ENCODE results near the gene BTG4.

The BTG4 gene

DNA sequence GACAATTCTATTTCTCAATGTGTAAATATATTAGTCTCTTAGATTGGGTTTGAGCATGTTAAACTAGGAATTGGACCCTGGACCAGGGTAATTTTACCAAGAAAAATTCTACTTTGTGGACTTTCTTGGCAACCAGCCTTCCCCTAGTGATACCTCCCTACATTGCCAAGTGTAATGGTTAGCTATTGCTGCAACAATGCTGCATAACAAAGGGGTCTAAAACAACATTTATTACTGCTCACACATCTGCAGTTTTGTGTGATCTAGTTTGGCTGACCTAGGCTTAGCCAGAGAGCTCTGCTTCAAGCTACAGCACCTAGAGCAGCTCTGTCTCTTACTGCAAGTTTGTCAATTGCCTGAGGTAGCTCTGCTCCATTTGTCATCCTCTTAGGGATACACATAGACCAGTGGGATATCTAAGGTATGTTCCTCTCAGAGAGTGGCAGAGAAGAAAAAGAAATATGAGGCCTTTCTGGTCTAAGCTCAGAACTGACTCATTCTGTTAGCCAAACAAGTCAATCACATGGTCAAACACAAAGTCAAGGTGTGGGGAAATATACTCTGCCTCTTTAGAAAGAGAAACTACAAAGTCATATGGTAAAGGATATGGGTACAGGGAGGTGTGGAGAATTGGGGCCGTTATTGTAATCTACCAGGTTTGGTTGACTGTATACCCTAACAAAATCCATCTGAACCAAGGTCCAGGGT lies 26.4 kb upstream of the BTG4 start:
- in situ Hi-C loops (cut with MboI; ENCODE audit: low sequenced_read_pairs): no loop called here

DNA sequence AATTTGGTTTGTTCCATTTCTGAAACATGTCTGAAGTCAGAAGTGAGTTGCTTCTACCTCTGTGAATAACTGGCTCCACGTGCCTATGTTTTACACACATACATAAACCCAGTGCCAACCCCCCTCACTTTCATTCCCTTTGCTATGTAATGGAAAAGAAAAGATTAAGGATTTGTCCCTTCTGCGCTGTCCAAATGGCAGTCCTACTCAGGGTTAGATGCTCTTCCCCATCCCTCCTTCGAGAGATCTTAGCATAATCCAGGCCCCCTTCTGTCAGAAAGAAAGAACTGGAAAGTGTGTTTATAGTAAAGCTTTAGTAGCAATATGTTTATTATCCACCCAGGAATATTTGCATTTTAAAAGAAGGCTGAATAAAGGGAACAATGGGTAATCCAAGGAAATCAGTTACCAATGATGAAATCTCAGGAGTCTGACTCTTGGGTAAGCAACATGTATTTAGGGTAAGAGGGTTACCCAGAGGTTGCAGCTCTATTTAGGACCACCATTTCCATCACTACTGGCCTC lies 25.2 kb upstream of the BTG4 start:
- in situ Hi-C loops (cut with MboI; ENCODE audit: low sequenced_read_pairs): no loop called here

DNA sequence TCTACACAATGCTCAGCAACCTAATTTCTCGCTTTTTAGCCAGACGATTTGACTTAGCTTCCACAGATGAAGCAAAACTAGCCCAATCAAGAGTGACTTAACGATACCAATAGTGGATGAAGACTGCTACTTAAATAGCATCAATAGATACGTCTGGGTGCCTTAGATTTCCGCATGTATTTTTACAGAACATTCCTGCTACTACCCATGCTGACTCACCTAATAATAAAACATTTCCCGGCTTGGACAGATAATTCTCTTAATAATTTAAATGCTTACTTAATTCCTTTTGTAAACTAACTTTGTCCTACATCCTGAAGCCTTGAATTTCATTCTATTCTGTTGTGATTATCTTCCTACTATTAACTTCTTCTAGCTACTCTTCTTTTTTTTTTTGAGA lies 23.1 kb upstream of the BTG4 start:
- in situ Hi-C loops (cut with MboI; ENCODE audit: low sequenced_read_pairs): no loop called here

DNA sequence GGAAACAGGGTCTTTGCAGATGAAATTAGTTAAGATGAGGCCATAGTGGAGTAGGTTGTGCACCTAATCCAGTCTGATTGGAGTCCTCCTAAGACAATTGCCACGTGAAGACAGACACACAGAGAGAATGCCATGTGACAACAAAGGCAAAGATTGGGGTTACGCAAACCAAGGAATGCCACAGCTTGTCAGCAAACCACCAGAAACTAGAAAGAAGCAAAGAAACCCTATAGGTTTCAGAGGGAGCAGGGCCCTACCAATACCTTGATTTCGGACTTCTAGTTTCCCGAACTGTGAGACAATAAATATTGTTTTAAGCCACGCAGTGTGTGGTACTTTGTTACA lies 20.2 kb upstream of the BTG4 start:
- in situ Hi-C loops (cut with MboI; ENCODE audit: low sequenced_read_pairs): no loop called here

DNA sequence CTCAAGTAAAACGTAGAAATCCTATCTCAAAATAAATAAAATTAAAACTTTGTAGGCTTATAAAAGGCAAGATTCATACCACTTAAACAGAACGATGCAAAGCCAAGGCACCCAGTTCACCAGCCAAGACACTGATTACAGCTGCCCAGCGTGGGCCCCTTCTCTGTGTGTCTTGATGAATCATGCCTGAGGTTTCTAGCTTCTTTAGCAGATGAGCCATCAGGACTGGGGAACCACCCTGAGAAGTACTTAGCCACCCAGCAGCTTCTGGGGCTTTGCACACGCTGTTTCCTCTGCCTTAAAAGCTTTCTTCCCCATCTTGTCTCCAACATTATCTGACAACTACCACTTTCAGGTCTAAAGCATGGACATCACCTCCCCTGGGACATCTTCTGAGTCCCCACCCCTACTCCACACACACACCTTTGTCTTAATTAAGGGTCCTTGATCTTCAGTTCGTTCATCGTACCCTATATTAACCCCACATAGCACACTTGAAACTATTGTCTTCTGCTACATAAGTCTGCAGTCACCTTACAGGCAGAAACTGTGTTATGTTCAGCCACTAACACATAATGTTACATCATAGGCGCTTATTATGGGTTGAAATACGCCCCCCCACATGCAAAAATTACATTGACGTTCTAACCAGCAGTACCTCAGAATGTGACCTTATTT lies 19.6 kb upstream of the BTG4 start:
- in situ Hi-C loops (cut with MboI; ENCODE audit: low sequenced_read_pairs): no loop called here

DNA sequence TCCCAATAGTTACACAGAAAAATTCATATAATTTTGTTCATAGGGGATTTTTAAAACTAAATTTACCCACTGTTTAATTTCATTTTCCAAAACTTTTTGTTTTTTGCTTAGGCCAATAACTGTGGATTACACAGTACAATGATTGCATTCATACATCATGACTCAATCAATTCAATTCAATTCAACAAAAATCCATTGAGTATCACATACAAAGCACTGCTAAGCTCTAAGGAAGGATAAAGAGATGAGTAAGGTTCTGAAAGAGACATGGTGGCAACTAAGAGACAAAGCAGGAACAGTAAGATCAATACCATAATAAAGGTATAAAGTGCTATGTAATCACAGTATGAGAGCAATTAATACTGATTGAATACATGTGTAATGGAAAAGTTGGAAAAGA lies 18.9 kb upstream of the BTG4 start:
- in situ Hi-C loops (cut with MboI; ENCODE audit: low sequenced_read_pairs): no loop called here

DNA sequence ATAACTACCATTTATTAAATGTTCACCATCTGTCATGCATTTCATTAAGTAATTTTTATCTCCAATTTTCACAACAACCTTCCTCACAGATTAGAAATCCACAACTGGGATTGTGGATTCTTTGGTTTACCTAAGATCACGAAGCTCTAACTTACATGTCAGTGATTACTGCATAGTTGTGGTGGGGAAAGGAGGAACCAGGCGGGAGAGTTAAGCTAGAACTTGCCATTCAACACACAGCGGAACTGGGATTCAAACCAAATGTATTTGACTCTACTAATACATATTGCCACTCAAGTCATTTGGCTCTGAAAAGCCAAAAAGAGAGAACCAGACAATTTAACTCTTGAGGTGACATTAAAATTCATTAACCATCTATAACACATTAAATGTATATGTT lies 17.9 kb upstream of the BTG4 start:
- in situ Hi-C loops (cut with MboI; ENCODE audit: low sequenced_read_pairs): no loop called here

DNA sequence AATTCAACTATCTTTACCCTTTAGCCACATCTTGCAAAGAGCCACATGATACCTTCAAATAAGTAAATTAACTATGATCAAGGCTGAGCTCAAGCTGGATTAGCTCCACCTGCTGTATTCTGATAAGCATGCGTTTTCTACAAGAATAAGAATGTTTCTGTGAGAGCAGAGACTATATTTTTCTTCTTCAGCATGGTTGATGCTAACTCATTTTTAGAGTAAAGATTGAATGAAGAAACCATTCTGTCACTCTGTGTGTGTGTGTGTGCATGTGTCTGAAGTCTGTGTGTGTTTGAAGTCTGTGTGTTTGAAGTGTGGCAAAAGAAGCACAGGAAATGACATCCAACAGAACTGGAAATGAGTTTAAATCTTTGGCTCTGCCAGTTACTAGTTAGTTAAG lies 16.4 kb upstream of the BTG4 start:
- in situ Hi-C loops (cut with MboI; ENCODE audit: low sequenced_read_pairs): no loop called here

DNA sequence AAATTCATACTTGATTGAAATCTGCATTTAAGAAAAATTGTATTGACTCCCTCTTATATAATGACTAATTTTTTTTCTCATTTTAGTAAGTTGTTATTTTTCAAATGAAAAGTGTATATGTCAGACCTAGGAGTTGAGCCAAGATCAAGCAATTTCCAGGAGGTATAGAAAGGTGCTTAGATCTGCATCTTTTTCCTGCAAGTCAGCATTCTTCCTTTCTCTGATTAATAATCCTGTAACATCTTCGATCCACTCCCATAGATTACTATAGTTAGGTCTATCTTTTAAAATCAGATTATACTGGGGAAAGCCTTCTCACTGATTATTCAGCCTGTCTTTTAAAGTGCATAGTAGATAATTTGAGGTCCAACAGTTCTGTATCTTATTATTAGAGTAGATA lies 15.1 kb upstream of the BTG4 start:
- in situ Hi-C loops (cut with MboI; ENCODE audit: low sequenced_read_pairs): no loop called here

DNA sequence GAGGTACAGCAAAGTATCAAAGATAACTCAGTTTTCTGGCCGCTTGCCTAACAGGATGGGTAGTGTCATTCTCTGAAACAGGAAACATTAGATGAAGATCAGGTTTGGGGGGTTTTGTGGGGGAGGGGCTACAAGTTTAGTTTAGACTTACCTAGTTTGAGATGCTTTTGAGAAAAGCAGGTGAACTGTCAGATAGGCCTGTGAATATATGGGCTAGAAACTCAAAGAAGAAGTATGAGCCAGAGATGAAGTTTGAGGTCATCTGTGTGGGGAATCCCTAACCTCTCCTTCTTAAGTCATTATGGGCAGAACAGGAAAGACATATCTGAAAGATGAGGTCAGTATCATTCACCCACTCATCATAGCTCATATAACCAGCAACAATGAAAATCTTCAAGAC lies 14.3 kb upstream of the BTG4 start:
- in situ Hi-C loops (cut with MboI; ENCODE audit: low sequenced_read_pairs): no loop called here

DNA sequence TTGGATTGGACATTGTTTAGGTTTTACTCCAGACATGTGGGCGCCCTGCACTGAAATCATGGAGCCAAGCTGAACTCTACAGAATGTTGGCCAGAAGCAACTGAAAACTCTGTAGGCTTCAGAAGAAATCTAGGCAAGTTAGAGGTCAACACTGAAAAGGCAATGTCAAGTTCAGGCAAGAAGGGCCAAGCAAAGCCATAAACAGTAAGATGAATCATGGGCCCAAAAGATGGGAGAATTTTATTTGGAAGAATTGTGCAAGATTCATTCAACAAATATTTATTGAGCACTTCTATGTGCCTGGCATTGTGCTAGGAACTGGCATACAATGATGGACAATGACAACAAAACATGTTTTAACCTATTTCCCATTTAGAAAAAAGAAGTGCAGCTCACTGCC lies 13.3 kb upstream of the BTG4 start:
- in situ Hi-C loops (cut with MboI; ENCODE audit: low sequenced_read_pairs): no loop called here

DNA sequence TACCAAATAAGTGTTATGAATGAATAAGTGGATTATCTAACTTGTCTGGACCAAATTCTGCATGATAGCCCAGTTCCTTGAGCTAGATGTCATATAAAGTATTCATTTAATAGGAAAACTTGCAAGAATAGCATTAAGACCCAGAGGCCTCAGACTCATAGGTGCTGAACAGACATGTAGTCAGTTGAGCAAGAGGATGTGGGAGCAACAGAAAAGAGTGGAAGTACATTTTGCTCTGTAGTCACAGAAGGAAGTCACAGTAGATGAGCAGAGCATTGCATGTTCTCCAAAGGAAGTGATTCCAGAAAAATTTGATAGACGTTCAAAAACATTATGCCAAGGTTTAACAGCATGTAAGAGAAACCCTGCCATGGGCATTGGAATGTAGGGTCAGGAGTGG lies 11.9 kb upstream of the BTG4 start:
- in situ Hi-C loops (cut with MboI; ENCODE audit: low sequenced_read_pairs): no loop called here

DNA sequence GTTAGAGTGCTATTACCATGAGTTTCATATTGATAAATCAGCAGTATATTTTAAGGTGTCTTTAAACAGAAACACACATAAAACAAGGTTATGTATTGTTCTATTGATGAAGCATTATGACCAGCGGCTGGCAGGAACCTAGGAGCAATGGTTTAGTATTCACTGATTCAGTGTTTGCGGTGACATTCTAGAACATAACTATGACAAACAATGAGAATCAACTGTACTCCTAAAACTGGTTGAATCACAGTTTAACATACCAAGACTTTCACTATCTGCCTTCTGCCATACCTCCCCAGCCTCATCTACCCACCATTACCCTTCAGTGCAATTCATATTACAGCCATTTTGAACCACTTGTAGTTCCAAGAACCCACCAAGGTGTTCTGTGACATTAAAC lies 11.2 kb upstream of the BTG4 start:
- in situ Hi-C loops (cut with MboI; ENCODE audit: low sequenced_read_pairs): no loop called here

DNA sequence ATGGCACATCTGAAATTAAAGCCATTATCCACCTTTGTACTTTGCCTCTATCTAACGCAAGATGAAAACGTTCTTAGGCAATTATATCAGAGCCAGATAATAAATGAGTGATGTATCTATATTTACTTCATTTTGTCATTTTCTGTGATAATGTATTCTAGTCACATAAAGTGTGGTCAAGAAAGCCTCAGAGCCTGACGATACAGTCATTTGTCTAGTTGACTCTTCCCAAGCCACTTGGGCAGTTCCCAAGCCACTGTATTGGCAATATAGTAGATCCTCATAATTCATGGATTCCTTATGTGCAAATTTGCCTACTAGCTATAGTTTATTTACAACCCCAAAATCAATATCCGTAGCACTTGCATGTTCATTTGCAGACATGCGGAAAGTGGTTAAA lies 10.2 kb upstream of the BTG4 start:
- in situ Hi-C loops (cut with MboI; ENCODE audit: low sequenced_read_pairs): no loop called here

DNA sequence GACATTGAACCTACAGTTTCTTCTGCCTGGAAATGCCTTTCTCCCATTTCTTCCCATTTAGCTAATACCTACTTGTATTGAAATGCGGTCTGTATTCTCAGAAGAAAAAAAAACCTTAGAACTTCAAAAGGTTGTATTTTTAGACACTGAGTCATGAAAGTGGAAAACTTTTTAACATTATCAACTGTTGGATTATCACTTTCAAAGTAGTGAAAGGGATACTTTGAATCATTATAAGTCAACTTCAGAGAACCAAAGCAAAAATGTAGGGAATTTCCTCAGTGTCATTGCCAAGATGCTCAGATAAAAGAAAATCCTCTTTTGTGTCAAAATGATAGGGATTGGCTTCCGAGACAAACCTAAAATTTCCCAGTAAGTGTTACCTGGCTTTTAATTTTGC lies 8.9 kb upstream of the BTG4 start:
- in situ Hi-C loops (cut with MboI; ENCODE audit: low sequenced_read_pairs): no loop called here

DNA sequence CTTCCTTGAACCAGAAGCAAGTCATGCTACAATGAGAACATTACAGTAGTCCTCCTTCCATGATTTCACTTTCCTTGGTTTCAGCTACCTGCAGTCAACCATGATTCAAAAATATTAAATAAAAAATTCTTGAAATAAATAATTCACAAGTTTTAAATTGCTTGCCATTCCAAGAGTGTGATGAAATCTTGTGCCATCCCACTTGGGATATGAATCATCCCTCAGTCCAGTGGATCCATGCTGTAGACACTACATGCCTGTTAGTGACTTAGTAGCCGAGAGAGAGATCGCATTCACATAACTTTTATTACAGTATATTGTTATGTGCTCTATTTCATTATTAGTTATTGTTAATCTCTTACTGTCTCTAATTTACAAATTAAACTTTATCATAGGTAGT lies 8.4 kb upstream of the BTG4 start:
- in situ Hi-C loops (cut with MboI; ENCODE audit: low sequenced_read_pairs): no loop called here

DNA sequence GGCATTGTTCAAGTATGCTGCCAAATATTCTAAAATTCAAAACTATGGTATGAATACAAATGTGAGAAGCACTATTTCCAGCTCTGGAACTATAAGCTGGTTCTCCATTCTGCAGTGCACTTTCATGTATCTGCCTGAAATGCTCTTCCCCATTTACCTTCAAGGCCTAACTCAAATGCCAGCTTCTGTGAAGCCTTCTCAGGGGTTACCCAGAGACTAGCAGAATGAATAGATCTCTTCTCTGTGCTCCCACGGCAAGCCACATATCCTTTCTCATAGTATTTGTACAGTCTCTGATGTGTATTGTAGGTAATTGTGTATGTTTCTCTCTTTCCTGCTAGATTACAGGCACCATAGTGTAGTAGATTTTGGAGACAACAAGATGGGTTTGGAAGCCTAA lies 6.5 kb upstream of the BTG4 start:
- in situ Hi-C loops (cut with MboI; ENCODE audit: low sequenced_read_pairs): no loop called here

DNA sequence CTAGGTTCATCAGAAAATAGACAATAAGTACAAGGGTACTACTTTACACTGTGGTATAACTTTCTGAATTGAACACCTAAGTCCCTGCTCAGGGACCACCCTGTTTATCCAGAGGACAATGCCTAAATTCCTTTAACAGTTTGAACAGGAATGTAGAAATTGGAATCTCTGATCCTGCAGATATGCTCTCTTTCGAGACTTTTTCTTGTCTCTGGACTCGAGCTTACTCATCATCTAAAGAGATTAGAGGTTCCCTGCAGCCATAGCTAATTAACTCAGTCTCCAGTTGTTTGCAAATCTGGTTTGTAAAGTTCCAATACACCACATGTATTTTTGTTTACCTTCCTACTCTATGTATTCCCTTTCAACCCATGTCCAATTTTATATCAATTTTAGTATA lies 3.4 kb upstream of the BTG4 start:
- in situ Hi-C loops (cut with MboI; ENCODE audit: low sequenced_read_pairs): no loop called here

DNA sequence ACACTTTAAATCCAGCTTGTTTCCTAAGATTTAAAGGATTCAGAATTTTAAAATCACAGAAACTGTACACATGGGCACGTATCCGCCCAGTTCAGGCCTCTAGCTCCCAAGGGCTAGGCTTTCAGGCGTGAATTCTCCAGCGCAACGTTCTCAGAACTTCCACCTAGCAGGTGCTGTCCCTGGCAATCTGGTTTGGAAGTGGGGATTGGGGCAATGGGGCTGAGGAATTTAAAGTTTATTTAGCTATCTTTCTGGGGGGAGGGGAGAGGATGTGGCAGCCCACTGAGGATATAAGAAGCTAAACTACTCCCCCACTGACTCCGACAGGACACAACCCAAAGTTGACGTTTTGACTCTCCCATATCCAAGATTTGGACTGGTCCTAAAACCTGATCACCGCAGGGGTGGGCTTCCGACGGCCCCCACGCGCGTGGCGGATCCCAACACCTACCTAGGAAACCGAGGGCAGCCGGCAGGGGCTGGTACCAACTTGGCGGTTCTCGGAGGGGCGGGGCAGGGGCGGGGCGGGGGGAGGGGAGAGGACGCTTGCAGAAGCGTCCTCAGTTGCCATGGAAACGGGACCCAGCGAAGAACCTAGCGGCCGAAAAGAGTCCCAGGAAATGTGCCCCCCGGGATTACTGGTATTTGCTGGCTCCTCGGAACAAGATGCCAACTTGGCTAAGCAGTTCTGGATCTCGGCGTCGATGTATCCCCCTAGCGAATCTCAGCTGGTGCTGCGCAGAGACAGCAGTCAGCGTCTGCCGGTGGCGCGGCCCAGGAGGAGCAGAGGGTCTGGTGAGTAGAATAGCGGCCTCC lies 2.2 kb upstream of the BTG4 start, which contains the start of gene HOATZ:
TSS of gene HOATZ (plus strand) at position 563 of the 816 bp plus-strand sequence. CDS start at position 570, 7 bp downstream.
- in situ Hi-C loops (cut with MboI; ENCODE audit: low sequenced_read_pairs): no loop called here

DNA sequence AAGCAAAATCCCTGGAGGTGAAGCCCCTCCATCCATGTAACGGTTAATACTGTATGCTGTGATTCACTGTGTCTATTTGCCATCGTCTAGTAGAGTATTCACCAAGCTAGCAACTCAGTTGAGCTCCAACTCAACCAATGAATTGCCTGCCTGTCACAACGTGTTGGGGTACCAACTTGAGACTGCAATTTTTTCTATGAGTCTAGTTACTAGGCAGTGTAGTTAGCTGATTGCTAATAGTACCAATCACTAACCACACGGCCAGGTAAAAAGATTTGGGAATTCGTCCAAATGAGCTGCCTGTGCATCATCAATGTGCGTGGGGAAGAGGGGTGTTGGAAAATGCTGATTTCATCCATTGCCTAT lies 1.0 kb upstream of the BTG4 start:
- in situ Hi-C loops (cut with MboI; ENCODE audit: low sequenced_read_pairs): no loop called here

DNA sequence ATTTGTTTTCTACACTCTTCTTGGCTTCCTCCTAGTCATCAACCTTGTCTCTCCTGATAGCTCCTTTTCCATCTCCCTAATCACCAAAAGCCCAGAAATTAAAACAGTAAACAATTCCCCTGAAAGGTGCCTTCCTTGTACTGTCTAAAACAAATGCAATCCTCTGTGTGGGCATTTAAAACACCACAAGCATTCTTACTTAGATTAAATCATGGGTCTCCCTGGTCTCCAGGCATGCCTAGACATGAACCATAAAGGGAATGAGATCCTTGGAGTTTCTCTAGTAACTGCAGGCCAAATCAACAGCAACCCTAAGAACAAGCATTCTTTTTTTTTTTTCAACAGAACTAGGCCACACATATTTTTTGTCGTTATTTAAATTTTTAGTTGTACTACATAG lies 1.9 kb downstream of the BTG4 start:
- in situ Hi-C loops (cut with MboI; ENCODE audit: low sequenced_read_pairs): no loop called here

DNA sequence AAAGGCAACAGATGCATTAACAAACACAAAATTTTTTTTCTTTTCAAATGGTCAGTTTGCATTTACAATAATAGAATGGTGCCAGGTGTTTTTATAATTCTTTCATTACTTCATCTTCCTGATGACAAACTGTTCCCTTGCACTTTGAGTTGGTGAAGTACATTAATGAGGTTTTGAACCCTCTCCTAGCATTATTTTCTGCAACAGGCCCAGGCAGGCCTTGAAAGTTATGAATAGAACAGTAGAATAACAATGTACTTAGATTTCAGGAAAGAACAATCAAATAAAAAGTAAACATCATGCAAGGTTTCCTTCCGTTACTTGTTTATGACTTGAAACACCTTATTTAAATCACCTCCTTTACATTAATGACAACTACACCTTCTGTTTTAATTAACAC lies 9.6 kb downstream of the BTG4 start:
- in situ Hi-C loops (cut with MboI; ENCODE audit: low sequenced_read_pairs): no loop called here

Measured in HL-60/S4 (cell line).